H1 (cell line): Measurements from ENCODE around the gene NT5C1B. TPM values are rescaled to one million over a fixed set of nuclear protein-coding genes. Genes with fewer than 3 reads are reported as not detected.

Experiments used
- CTCF ChIA-PET: fragments of 300-600 bp; sonication (Branson Sonifier 250); formaldehyde crosslinking; loops from one replicate; lab custom pipeline; 2021; ENCODE audit not compliant: partially characterized antibody; lab: Charles Lee
- POLR2A ChIA-PET: fragments of 300-600 bp; sonication (Branson Sonifier 250); formaldehyde crosslinking; loops from one replicate; lab custom pipeline; 2021; ENCODE audit warnings: inconsistent platforms; ENCODE audit not compliant: partially characterized antibody; lab: Charles Lee
- DNase-seq, 2 experiments: peaks; one replicate each; pipeline versions ENCODE4 v3.0.0 to v3.0.0-alpha.2; 2010 to 2022; ENCODE audit warnings: low spot score in 2 of 2, low read depth in 1 of 2, mixed read lengths in 1 of 2
- FAIRE-seq: peaks from 2 replicates; lab custom pipeline; 2011; peaks lifted over from hg19 to GRCh38; lab: Jason Lieb, UNC
- H2AFZ ChIP-seq: 2 replicates; pipeline ENCODE4 v1.8.1; 2012; ENCODE audit warnings: low read length, inconsistent platforms
- H2AK5ac ChIP-seq: 2 replicates; pipeline ENCODE4 v1.6.1; 2013; ENCODE audit warnings: low read depth, low read length
- H2BK120ac ChIP-seq: replicated peaks from 2 replicates; pipeline ENCODE3; 2013; ENCODE audit warnings: low read depth, low read length, inconsistent platforms
- H2BK12ac ChIP-seq: 2 replicates; pipeline ENCODE4 v1.6.1; 2013; ENCODE audit warnings: low read depth, low read length
- H2BK15ac ChIP-seq: 2 replicates; pipeline ENCODE4 v1.6.1; 2013; ENCODE audit warnings: low read length
- H2BK20ac ChIP-seq: 2 replicates; pipeline ENCODE4 v1.6.1; 2013; ENCODE audit warnings: low read length
- H2BK5ac ChIP-seq: 2 replicates; pipeline ENCODE4 v1.6.1; 2013; ENCODE audit warnings: low read depth, low read length
- H3K14ac ChIP-seq: 2 replicates; pipeline ENCODE4 v1.6.1; 2013; ENCODE audit warnings: inconsistent platforms; ENCODE audit not compliant: insufficient read length
- H3K18ac ChIP-seq: 2 replicates; pipeline ENCODE4 v1.6.1; 2013; ENCODE audit warnings: low read length; ENCODE audit errors: extremely low read depth
- H3K23ac ChIP-seq: 2 replicates; pipeline ENCODE4 v1.6.1; 2013; ENCODE audit warnings: inconsistent platforms; ENCODE audit not compliant: insufficient read length
- H3K23me2 ChIP-seq: 2 replicates; pipeline ENCODE4 v1.6.1; 2013; ENCODE audit warnings: low read depth, low read length
- H3K27ac ChIP-seq: 2 replicates; pipeline ENCODE4 v1.6.1; 2011; ENCODE audit warnings: low read depth, low read length, inconsistent platforms
- H3K27me3 ChIP-seq, 4 experiments: replicated peaks in 1 of 4; 1 replicate in 1 of 4; 2 replicates in 3 of 4; pipeline versions ENCODE4 v1.6.1 to v1.8.1; 2011 to 2013; ENCODE audit warnings: low read length in 3 of 4, mild to moderate bottlenecking in 3 of 4, inconsistent platforms in 2 of 4, mixed read lengths in 2 of 4, moderate library complexity in 1 of 4; ENCODE audit not compliant: control insufficient read depth in 3 of 4, insufficient read depth in 3 of 4; ENCODE audit errors: extremely low read depth in 1 of 4
- H3K36me3 ChIP-seq, 4 experiments: 2 replicates each; pipeline versions ENCODE4 v1.6.1 to v1.8.1; 2011 to 2013; ENCODE audit warnings: mild to moderate bottlenecking in 4 of 4, low read length in 3 of 4, moderate library complexity in 2 of 4, control low read depth in 1 of 4, inconsistent platforms in 1 of 4; ENCODE audit not compliant: insufficient read depth in 4 of 4, control insufficient read depth in 2 of 4
- H3K4ac ChIP-seq: replicated peaks from 2 replicates; pipeline ENCODE3; 2013; ENCODE audit warnings: low read length, low read depth, mixed read lengths, inconsistent platforms; ENCODE audit not compliant: insufficient read length
- H3K4me1 ChIP-seq, 4 experiments: replicated peaks in 1 of 4; 1 replicate in 1 of 4; 2 replicates in 3 of 4; pipeline versions ENCODE4 v1.6.1 to v1.8.1; 2011 to 2013; ENCODE audit warnings: low read length in 3 of 4, inconsistent platforms in 2 of 4, mixed read lengths in 1 of 4; ENCODE audit not compliant: insufficient read depth in 4 of 4, control insufficient read depth in 3 of 4
- H3K4me2 ChIP-seq, 2 experiments: 2 replicates each; pipeline versions ENCODE4 v1.6.1 to v1.8.1; 2011 to 2013; ENCODE audit warnings: low read depth in 2 of 2, low read length in 2 of 2, control low read depth in 1 of 2, inconsistent platforms in 1 of 2, mild to moderate bottlenecking in 1 of 2; ENCODE audit not compliant: insufficient read depth in 1 of 2
- H3K4me3 ChIP-seq, 4 experiments: fragments of 200-600, 300-600 bp in 1 of 4; sonication (generic), shearing (Covaris generic), sonication (Bioruptor Twin) in 1 of 4; 2 replicates each; pipeline versions ENCODE4 v1.5.1 to v1.8.1; 2011 to 2016; ENCODE audit warnings: low read length in 4 of 4, low read depth in 3 of 4, control low read depth in 2 of 4, inconsistent platforms in 2 of 4, mild to moderate bottlenecking in 2 of 4, mixed read lengths in 1 of 4, moderate library complexity in 1 of 4; ENCODE audit not compliant: insufficient read depth in 2 of 4; ENCODE audit errors: extremely low read depth in 1 of 4
- H3K56ac ChIP-seq: replicated peaks from 2 replicates; pipeline ENCODE3; 2013; ENCODE audit warnings: low read depth, mild to moderate bottlenecking, mixed read lengths, low read length, inconsistent platforms; ENCODE audit not compliant: insufficient read length
- H3K79me1 ChIP-seq: 2 replicates; pipeline ENCODE4 v1.6.1; 2013; ENCODE audit warnings: low read depth, low read length, control low read depth
- H3K79me2 ChIP-seq, 2 experiments: 2 replicates each; pipeline versions ENCODE4 v1.6.1 to v1.8.1; 2012 to 2013; ENCODE audit warnings: low read length in 2 of 2, mild to moderate bottlenecking in 2 of 2, inconsistent platforms in 1 of 2; ENCODE audit not compliant: insufficient read depth in 2 of 2, control insufficient read depth in 1 of 2
- H3K9ac ChIP-seq, 4 experiments: replicated peaks in 1 of 4; 1 replicate in 1 of 4; 2 replicates in 3 of 4; pipeline versions ENCODE4 v1.6.1 to v1.8.1; 2011 to 2013; ENCODE audit warnings: low read depth in 3 of 4, low read length in 3 of 4, control low read depth in 2 of 4, mild to moderate bottlenecking in 2 of 4, moderate library complexity in 2 of 4, inconsistent platforms in 1 of 4; ENCODE audit errors: extremely low read depth in 1 of 4
- H3K9me3 ChIP-seq, 2 experiments: 2 replicates each; pipeline versions ENCODE4 v1.6.1 to v1.8.1; 2012 to 2013; ENCODE audit warnings: mild to moderate bottlenecking in 2 of 2, moderate library complexity in 2 of 2, control low read depth in 1 of 2, inconsistent platforms in 1 of 2, low read depth in 1 of 2, low read length in 1 of 2, mixed read lengths in 1 of 2; ENCODE audit not compliant: insufficient read depth in 2 of 2
- H4K20me1 ChIP-seq, 2 experiments: replicated peaks in 1 of 2; 2 replicates each; pipeline versions ENCODE3 to v1.8.1; 2011 to 2013; ENCODE audit warnings: inconsistent platforms in 2 of 2, low read length in 2 of 2, mild to moderate bottlenecking in 1 of 2; ENCODE audit not compliant: insufficient read depth in 2 of 2, control insufficient read depth in 1 of 2
- H4K5ac ChIP-seq: 2 replicates; pipeline ENCODE4 v1.6.1; 2013; ENCODE audit warnings: low read length, low read depth, mixed read lengths, inconsistent platforms; ENCODE audit not compliant: insufficient read length
- H4K8ac ChIP-seq: 2 replicates; pipeline ENCODE4 v1.8.0; 2013; ENCODE audit warnings: mild to moderate bottlenecking, moderate library complexity, low read length, inconsistent platforms; ENCODE audit not compliant: insufficient read depth; ENCODE audit errors: extremely low read depth
- H4K91ac ChIP-seq: replicated peaks from 2 replicates; pipeline ENCODE3; 2013; ENCODE audit warnings: low read length, mixed read lengths, inconsistent platforms; ENCODE audit not compliant: insufficient read length
- ASH2L ChIP-seq: fragments of 200-600, 300-600 bp; sonication (generic); IDR thresholded peaks from one replicate; pipeline ENCODE4 v1.7.1; 2017; ENCODE audit warnings: low read length
- ATF2 ChIP-seq: IDR thresholded peaks from 2 replicates; pipeline ENCODE4 v1.6.1; 2012; ENCODE audit warnings: low read length, inconsistent platforms
- JUND ChIP-seq: IDR thresholded peaks from 2 replicates; pipeline ENCODE4 v1.6.1; 2011; ENCODE audit warnings: mild to moderate bottlenecking, improper control_type of control experiment, low read length
- POLR2A ChIP-seq, 2 experiments: IDR thresholded peaks; 1 replicate in 1 of 2; 2 replicates in 1 of 2; pipeline ENCODE4 v1.6.1; 2011; ENCODE audit warnings: low read depth in 2 of 2, low read length in 2 of 2, mild to moderate bottlenecking in 2 of 2; ENCODE audit errors: control extremely low read depth in 1 of 2
- POU5F1 ChIP-seq: IDR thresholded peaks from 2 replicates; pipeline ENCODE4 v1.6.1; 2011; ENCODE audit warnings: low read depth, mild to moderate bottlenecking, low read length, moderate library complexity
- RNF2 ChIP-seq: fragments of 200-900, 300-1000 bp; sonication (generic); IDR thresholded peaks from 2 replicates; pipeline ENCODE4 v1.7.1; 2016; ENCODE audit warnings: borderline replicate concordance, low read depth, mild to moderate bottlenecking, antibody characterized with exemption, low read length; ENCODE audit not compliant: poor library complexity, severe bottlenecking; ENCODE audit errors: missing control alignments
- TEAD4 ChIP-seq: IDR thresholded peaks from 2 replicates; pipeline ENCODE4 v1.6.1; 2012; ENCODE audit warnings: low read depth, low read length, inconsistent platforms, mixed read lengths
- USF2 ChIP-seq: IDR thresholded peaks from 2 replicates; pipeline ENCODE4 v1.6.1; 2011; ENCODE audit warnings: low read length, improper control_type of control experiment
- WGBS, 2 experiments: shearing (Covaris generic) in 1 of 2; methylation state at CpG; one replicate each; pipeline versions ENCODE4 v1.1.6 to v1.1.7; 2013 to 2015; ENCODE audit warnings: low lambda C conversion rate in 2 of 2, mixed read lengths in 2 of 2, inconsistent platforms in 1 of 2, low coverage in 1 of 2, missing lambda C conversion rate in 1 of 2; ENCODE audit not compliant: insufficient replicate concordance in 2 of 2, insufficient coverage in 1 of 2, insufficient read length in 1 of 2; ENCODE audit errors: extremely low coverage in 1 of 2, missing lambda C conversion rate in 1 of 2; 5-methylcytosine and 5-hydroxymethylcytosine counted together
- polyA plus RNA-seq, 7 experiments: library from polyadenylated mRNA; depleted of rRNA in 3 of 7; stranded (reverse) in 5 of 7; unstranded in 2 of 7; fragments of >200 nt in 5 of 7; fragments of 200-250 nt in 2 of 7; gene quantifications; 1 replicate in 5 of 7; 2 replicates in 1 of 7; 4 replicates in 1 of 7; pipeline versions ENCODE4 v1.2.1 to v1.2.3, GENCODE V29; 2011 to 2013; ENCODE audit warnings: missing spikeins in 2 of 7, mixed read lengths in 2 of 7
- total RNA-seq: library from RNA; stranded (reverse); fragmentation: NEBNext Ultra II Directional; extraction: Animal tissue kit (Norgen Biotek cat#: 25700); gene quantifications from 2 replicates; pipeline ENCODE4 v1.2.1, GENCODE V29; 2021
- TF ChIP-seq, protein P1 (sequence below): IDR thresholded peaks from 2 replicates; pipeline ENCODE4 v1.6.1; 2012; ENCODE audit warnings: inconsistent platforms

Gene NT5C1B
- total and polyA plus RNA-seq, 2 of the 8 experiments (the other 6 are each of a cell fraction or from before 2014, with no cell fraction given) = not detected

DNA sequence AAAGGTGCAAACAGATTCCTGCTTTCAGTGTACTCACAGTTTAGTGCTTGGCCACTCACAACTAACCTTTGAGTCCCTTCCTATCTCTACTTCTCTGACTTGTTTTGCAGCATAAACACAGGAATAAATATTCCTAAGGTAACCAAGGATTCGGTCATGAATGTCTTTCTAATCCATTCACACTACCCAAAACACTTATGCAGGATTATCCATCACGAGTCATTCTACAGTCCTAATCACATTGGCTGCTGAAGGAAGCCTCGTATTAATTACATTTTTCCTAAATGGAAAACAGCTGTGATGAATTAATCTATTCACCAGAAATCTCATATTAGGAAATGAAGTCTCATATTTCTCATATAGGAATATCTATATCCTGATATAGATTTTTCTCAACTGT lies 45.2 kb downstream of the NT5C1B start:
- H2BK12ac ChIP-seq = no peak overlapping the region
- no peak overlapping the region for H2BK15ac ChIP-seq
- no peaks in the 10 kb centered on the region for H3K27me3 ChIP-seq
- H2AFZ ChIP-seq = no peak overlapping the region
- H2BK120ac ChIP-seq = no peak overlapping the region
- no peaks in the 10 kb centered on the region for H3K23me2 ChIP-seq
- H3K14ac ChIP-seq = no peak overlapping the region
- ChIA-PET POLR2A (no interaction called here), CTCF (interaction anchor here (1.0 to 1.2 kb wide), 2 partner anchors 8 to 24 kb away, joined by 4 to 7 read pairs; no protein-coding TSS in a partner anchor)
- H4K91ac ChIP-seq = no peak overlapping the region
- H3K56ac ChIP-seq = no peak overlapping the region
- no peak overlapping the region for H3K23ac ChIP-seq
- no peak overlapping the region for H4K5ac ChIP-seq
- DNase-seq = no peak
- H2BK20ac ChIP-seq = no peak overlapping the region
- H3K36me3 ChIP-seq = no peaks in the 10 kb centered on the region
- no peak overlapping the region for H3K18ac ChIP-seq
- H3K4ac ChIP-seq = no peak overlapping the region
- 88% methylated on average over 3 of the region's 3 CpGs; no CpG with 5 or more reads in 1 of the 2 experiments for WGBS, 2 experiments
- no peak overlapping the region for H2AK5ac ChIP-seq
- H3K4me1 ChIP-seq = peaks cover 0 to 5% (median 1%) of the 10 kb centered on the region in 4 experiments; a peak in 4 of 7 replicates
- H4K20me1 ChIP-seq = no peaks in the 10 kb centered on the region
- H3K9me3 ChIP-seq = no peaks in the 10 kb centered on the region
- no peaks in the 10 kb centered on the region for H3K79me1 ChIP-seq
- no peak overlapping the region for H3K27ac ChIP-seq
- H3K9ac ChIP-seq = no peak overlapping the region
- H3K4me3 ChIP-seq = no peak overlapping the region
- FAIRE-seq = no peak
- H3K4me2 ChIP-seq = no peak overlapping the region
- H2BK5ac ChIP-seq = no peak overlapping the region
- H3K79me2 ChIP-seq = no peaks in the 10 kb centered on the region
- no peak overlapping the region for H4K8ac ChIP-seq
- TF ChIP-seq ATF2 (no peak), ASH2L (no peak), RNF2 (no peak), USF2 (no peak), POLR2A (IDR thresholded peaks at IDR 0.05; ENCODE audit: control extremely low read depth in 1 of 2, low read depth in 2 of 2, low read length in 2 of 2) (no peak), POU5F1 (no peak), TEAD4 (no peak), JUND (no peak)
- TF ChIP-seq, protein P1, sequence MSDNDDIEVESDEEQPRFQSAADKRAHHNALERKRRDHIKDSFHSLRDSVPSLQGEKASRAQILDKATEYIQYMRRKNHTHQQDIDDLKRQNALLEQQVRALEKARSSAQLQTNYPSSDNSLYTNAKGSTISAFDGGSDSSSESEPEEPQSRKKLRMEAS = no peak
